CD8-positive, alpha-beta memory T cell (primary cell): ENCODE measurements around the gene THBS2. TPM values are rescaled to one million over a fixed set of nuclear protein-coding genes. Genes with fewer than 3 reads are reported as not detected.

Source experiments
- CTCF ChIA-PET: fragments of 350-600 bp; sonication (Branson Sonifier 250); formaldehyde crosslinking; loops from one replicate; lab custom pipeline; 2021; ENCODE audit warnings: antibody characterized with exemption; lab: Charles Lee
- POLR2A ChIA-PET: fragments of 350-600 bp; sonication (Branson Sonifier 250); formaldehyde crosslinking; loops from one replicate; lab custom pipeline; 2021; ENCODE audit warnings: antibody characterized with exemption; lab: Charles Lee
- DNase-seq, 5 donors: peaks; one replicate each; pipeline versions ENCODE4 v3.0.0 to v3.0.0-alpha.2; 2020 to 2022; ENCODE audit warnings: mixed read lengths in 1 of 5
- H3K27ac ChIP-seq: one replicate; pipeline ENCODE4 v1.7.0; 2013; ENCODE audit warnings: low read depth, mild to moderate bottlenecking, low read length, moderate library complexity
- H3K27me3 ChIP-seq: 2 replicates; pipeline ENCODE4 v1.7.0; 2013; ENCODE audit warnings: low read length, mild to moderate bottlenecking; ENCODE audit not compliant: insufficient read depth, poor library complexity, severe bottlenecking
- H3K36me3 ChIP-seq: 2 replicates; pipeline ENCODE4 v1.7.0; 2013; ENCODE audit warnings: mild to moderate bottlenecking, low read length, moderate library complexity; ENCODE audit not compliant: insufficient read depth
- H3K4me1 ChIP-seq: 2 replicates; pipeline ENCODE4 v1.7.0; 2013; ENCODE audit warnings: mild to moderate bottlenecking, low read length, moderate library complexity; ENCODE audit not compliant: insufficient read depth
- H3K4me3 ChIP-seq: 2 replicates; pipeline ENCODE4 v1.7.0; 2013; ENCODE audit warnings: mild to moderate bottlenecking, low read length
- H3K9me3 ChIP-seq: 2 replicates; pipeline ENCODE4 v1.7.0; 2013; ENCODE audit warnings: mild to moderate bottlenecking, low read length
- H3K27ac Mint-ChIP-seq, 8 donors: one replicate each; pipeline ENCODE4 v1.8.0; 2020 to 2021; ENCODE audit warnings: mixed read lengths in 8 of 8, mild to moderate bottlenecking in 6 of 8, inconsistent platforms in 3 of 8, moderate library complexity in 3 of 8
- H3K27me3 Mint-ChIP-seq, 2 donors: one replicate each; pipeline ENCODE4 v1.8.0; 2020 to 2021; ENCODE audit warnings: mixed read lengths in 2 of 2, mild to moderate bottlenecking in 1 of 2, moderate library complexity in 1 of 2
- H3K36me3 Mint-ChIP-seq, 3 donors: one replicate each; pipeline ENCODE4 v1.8.0; 2020 to 2021; ENCODE audit warnings: mixed read lengths in 3 of 3, inconsistent platforms in 1 of 3, mild to moderate bottlenecking in 1 of 3
- H3K4me1 Mint-ChIP-seq, 3 donors: one replicate each; pipeline ENCODE4 v1.8.0; 2020 to 2021; ENCODE audit warnings: mixed read lengths in 3 of 3, inconsistent platforms in 1 of 3, mild to moderate bottlenecking in 1 of 3
- H3K4me3 Mint-ChIP-seq, 7 donors: one replicate each; pipeline ENCODE4 v1.8.0; 2020 to 2021; ENCODE audit warnings: mixed read lengths in 7 of 7, mild to moderate bottlenecking in 6 of 7, moderate library complexity in 4 of 7, inconsistent platforms in 2 of 7
- H3K9me3 Mint-ChIP-seq, 5 donors: one replicate each; pipeline ENCODE4 v1.8.0; 2020 to 2022; ENCODE audit warnings: mixed read lengths in 5 of 5, mild to moderate bottlenecking in 3 of 5, moderate library complexity in 2 of 5, inconsistent platforms in 1 of 5
- polyA plus RNA-seq: library from polyadenylated mRNA; unstranded; fragments of 300-500 nt; fragmentation: Illumina TruSeq; gene quantifications from one replicate; pipeline ENCODE4 v1.2.3, GENCODE V29; 2021
- total RNA-seq, 2 experiments: library from RNA; stranded (reverse); gene quantifications; one replicate each; pipeline ENCODE4 v1.2.3, GENCODE V29; 2021

Gene THBS2
- total and polyA plus RNA-seq, 3 experiments from 2014 or later = 0.03 TPM; not detected in 2

- Mint-ChIP-seq H3K36me3 (no peaks in the 10 kb centered on the region), H3K4me1 (no peaks in the 10 kb centered on the region), H3K27ac (peak overlapping the region in 1 of 8 donors; percentile 24), H3K4me3 (no peak overlapping the region), H3K9me3 (no peaks in the 10 kb centered on the region), H3K27me3 (peaks cover 6% of the 10 kb centered on the region in 2 donors)
- ChIA-PET POLR2A (no interaction called here), CTCF (no interaction called here)
- Histone ChIP-seq H3K27me3 (no peaks in the 10 kb centered on the region), H3K9me3 (no peaks in the 10 kb centered on the region), H3K36me3 (no peaks in the 10 kb centered on the region), H3K4me3 (no peak overlapping the region), H3K4me1 (no peaks in the 10 kb centered on the region), H3K27ac (no peak overlapping the region)
- no peak for DNase-seq
Measured at GRCh38 chr6:169269180-169270076, 15.8 kb upstream of the THBS2 start.

- Mint-ChIP-seq H3K9me3 (no peaks in the 10 kb centered on the region), H3K36me3 (no peaks in the 10 kb centered on the region), H3K27me3 (peaks cover 8 to 12% of the 10 kb centered on the region in 2 donors), H3K4me3 (no peak overlapping the region), H3K4me1 (no peaks in the 10 kb centered on the region), H3K27ac (no peak overlapping the region)
- DNase-seq = no peak
- no peaks in the 10 kb centered on the region for H3K4me1 ChIP-seq
- H3K4me3 ChIP-seq = no peak overlapping the region
- CTCF ChIA-PET = no interaction called here
- no peak overlapping the region for H3K27ac ChIP-seq
- H3K9me3 ChIP-seq = no peaks in the 10 kb centered on the region
- POLR2A ChIA-PET = no interaction called here
- no peaks in the 10 kb centered on the region for H3K27me3 ChIP-seq
- no peaks in the 10 kb centered on the region for H3K36me3 ChIP-seq
Measured at GRCh38 chr6:169268276-169268675, 14.6 kb upstream of the THBS2 start.

GRCh38 chr6:169266746-169267591 lies 13.3 kb upstream of the THBS2 start:
- H3K27ac ChIP-seq = no peak overlapping the region
- DNase-seq = no peak
- ChIA-PET POLR2A (no interaction called here), CTCF (no interaction called here)
- no peaks in the 10 kb centered on the region for H3K9me3 Mint-ChIP-seq
- H3K9me3 ChIP-seq = no peaks in the 10 kb centered on the region
- H3K4me1 Mint-ChIP-seq = no peaks in the 10 kb centered on the region
- H3K27me3 Mint-ChIP-seq = peaks cover 9 to 12% of the 10 kb centered on the region in 2 donors
- H3K36me3 Mint-ChIP-seq = no peaks in the 10 kb centered on the region
- H3K4me1 ChIP-seq = no peaks in the 10 kb centered on the region
- H3K36me3 ChIP-seq = no peaks in the 10 kb centered on the region
- no peak overlapping the region for H3K4me3 ChIP-seq
- H3K27me3 ChIP-seq = no peaks in the 10 kb centered on the region
- H3K4me3 Mint-ChIP-seq = no peak overlapping the region
- H3K27ac Mint-ChIP-seq = no peak overlapping the region

- Histone ChIP-seq H3K9me3 (no peaks in the 10 kb centered on the region), H3K27me3 (no peaks in the 10 kb centered on the region), H3K4me3 (no peak overlapping the region), H3K27ac (no peak overlapping the region), H3K36me3 (no peaks in the 10 kb centered on the region), H3K4me1 (no peaks in the 10 kb centered on the region)
- Mint-ChIP-seq H3K27ac (no peak overlapping the region), H3K4me3 (no peak overlapping the region), H3K4me1 (no peaks in the 10 kb centered on the region), H3K36me3 (no peaks in the 10 kb centered on the region), H3K27me3 (peaks cover 9 to 16% of the 10 kb centered on the region in 2 donors), H3K9me3 (no peaks in the 10 kb centered on the region)
- POLR2A ChIA-PET = no interaction called here
- CTCF ChIA-PET = no interaction called here
- DNase-seq = no peak
Measured at GRCh38 chr6:169266261-169266660, 12.6 kb upstream of the THBS2 start.

GRCh38 chr6:169265486-169266131 lies 12.0 kb upstream of the THBS2 start:
- H3K4me3 Mint-ChIP-seq = no peak overlapping the region
- no peaks in the 10 kb centered on the region for H3K9me3 Mint-ChIP-seq
- no peaks in the 10 kb centered on the region for H3K36me3 ChIP-seq
- H3K4me1 ChIP-seq = no peaks in the 10 kb centered on the region
- DNase-seq = no peak
- H3K27ac ChIP-seq = no peak overlapping the region
- ChIA-PET POLR2A (no interaction called here), CTCF (no interaction called here)
- no peaks in the 10 kb centered on the region for H3K36me3 Mint-ChIP-seq
- H3K27ac Mint-ChIP-seq = no peak overlapping the region
- peaks cover 7 to 21% of the 10 kb centered on the region in 2 donors for H3K27me3 Mint-ChIP-seq
- H3K4me3 ChIP-seq = no peak overlapping the region
- H3K27me3 ChIP-seq = no peaks in the 10 kb centered on the region
- H3K9me3 ChIP-seq = no peaks in the 10 kb centered on the region
- no peaks in the 10 kb centered on the region for H3K4me1 Mint-ChIP-seq

GRCh38 chr6:169263836-169264608 lies 10.4 kb upstream of the THBS2 start:
- DNase-seq = no peak
- Mint-ChIP-seq H3K27ac (no peak overlapping the region), H3K9me3 (no peaks in the 10 kb centered on the region), H3K27me3 (peaks cover 5 to 15% of the 10 kb centered on the region in 2 donors), H3K4me1 (no peaks in the 10 kb centered on the region), H3K4me3 (no peak overlapping the region), H3K36me3 (no peaks in the 10 kb centered on the region)
- no peaks in the 10 kb centered on the region for H3K4me1 ChIP-seq
- no peak overlapping the region for H3K27ac ChIP-seq
- CTCF ChIA-PET = no interaction called here
- POLR2A ChIA-PET = no interaction called here
- H3K4me3 ChIP-seq = no peak overlapping the region
- no peaks in the 10 kb centered on the region for H3K9me3 ChIP-seq
- no peaks in the 10 kb centered on the region for H3K36me3 ChIP-seq
- H3K27me3 ChIP-seq = no peaks in the 10 kb centered on the region

GRCh38 chr6:169263374-169263773 lies 9.7 kb upstream of the THBS2 start:
- H3K36me3 Mint-ChIP-seq = no peaks in the 10 kb centered on the region
- no peaks in the 10 kb centered on the region for H3K36me3 ChIP-seq
- no peak overlapping the region for H3K27ac ChIP-seq
- H3K4me3 ChIP-seq = no peak overlapping the region
- POLR2A ChIA-PET = no interaction called here
- no peaks in the 10 kb centered on the region for H3K9me3 ChIP-seq
- H3K4me1 ChIP-seq = no peaks in the 10 kb centered on the region
- no peaks in the 10 kb centered on the region for H3K4me1 Mint-ChIP-seq
- no peak for DNase-seq
- CTCF ChIA-PET = no interaction called here
- peaks cover 4 to 18% of the 10 kb centered on the region in 2 donors for H3K27me3 Mint-ChIP-seq
- no peaks in the 10 kb centered on the region for H3K9me3 Mint-ChIP-seq
- H3K4me3 Mint-ChIP-seq = no peak overlapping the region
- H3K27me3 ChIP-seq = no peaks in the 10 kb centered on the region
- no peak overlapping the region for H3K27ac Mint-ChIP-seq
